Measurements from ENCODE around the gene CD320.
"Not testable (repeated sequence)": the region's sequence is repeated elsewhere in the genome, so short reads cannot be mapped to it uniquely, and the experiment has no call there.

Gene CD320

DNA sequence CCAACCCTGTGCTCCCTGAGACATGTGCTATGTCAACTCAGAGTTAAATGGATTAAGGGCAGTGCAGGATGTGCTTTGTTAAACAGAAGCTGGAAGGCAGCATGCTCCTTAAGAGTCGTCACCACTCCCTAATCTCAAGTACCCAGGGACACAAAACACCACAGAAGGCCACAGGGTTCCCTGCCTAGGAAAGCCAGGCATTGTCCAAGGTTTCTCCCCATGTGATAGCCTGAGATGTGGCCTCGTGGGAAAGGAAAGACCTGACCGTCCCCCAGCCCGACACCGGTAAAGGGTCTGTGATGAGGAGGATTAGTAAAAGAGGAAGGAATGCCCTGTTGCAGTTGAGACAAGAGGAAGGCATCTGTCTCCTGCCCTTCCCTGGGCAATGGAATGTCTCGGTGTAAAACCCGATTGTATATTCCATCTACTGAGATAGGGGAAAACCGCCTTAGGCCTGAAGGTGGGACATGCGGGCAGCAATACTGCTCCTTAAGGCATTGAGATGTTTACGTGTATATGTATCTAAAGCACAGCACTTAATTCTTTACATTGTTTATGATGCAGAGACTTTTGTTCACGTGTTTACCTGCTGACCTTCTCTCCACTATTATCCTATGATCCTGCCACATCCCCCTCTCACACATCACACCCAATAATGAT is 7.0 kb upstream of the CD320 start:
- DNase-seq; in situ Hi-C loops (cut with MboI; ENCODE audit: low pct_unique_long_range_greater_than_20kb, low sequenced_read_pairs): not testable (repeated sequence)

DNA sequence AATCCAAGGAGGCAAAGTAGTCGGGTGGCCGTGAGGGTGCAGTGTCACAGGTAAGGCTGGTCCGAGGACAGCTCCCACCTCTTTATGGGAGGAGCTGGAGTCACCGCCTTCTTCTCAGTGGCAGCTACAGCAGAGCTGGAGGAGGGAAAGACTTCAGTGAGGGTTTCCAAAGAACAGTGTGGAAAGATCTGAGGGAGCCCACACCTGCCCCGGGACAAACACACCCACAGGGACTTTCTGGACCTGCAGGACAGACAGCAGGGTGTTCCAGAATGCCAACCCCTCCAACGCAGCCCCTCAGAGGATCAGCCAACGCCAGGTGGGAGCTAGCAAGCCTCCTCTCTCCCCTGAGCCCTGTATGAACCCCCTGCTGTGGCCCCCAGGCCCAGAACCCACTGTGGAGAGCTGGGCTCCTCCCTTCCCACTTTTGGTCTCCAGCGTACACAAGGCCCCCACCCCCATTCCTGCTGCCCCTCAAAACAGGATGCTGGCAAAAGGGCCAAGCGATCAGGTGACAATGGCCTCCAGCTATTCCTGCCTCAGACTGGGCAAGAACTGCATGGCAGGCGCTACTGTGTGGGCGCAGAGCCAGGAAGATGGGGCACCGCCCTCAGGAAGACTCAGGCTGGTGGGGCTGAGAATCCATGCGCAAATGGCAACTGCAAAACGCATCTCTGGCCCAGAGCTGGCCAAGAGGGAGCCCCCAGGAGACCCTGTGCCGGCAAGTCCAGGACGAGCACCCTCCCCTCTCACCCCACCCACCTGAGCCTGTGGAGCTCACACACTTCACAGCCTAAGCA is 3.5 kb upstream of the CD320 start:
- in situ Hi-C loops (cut with MboI; ENCODE audit: low pct_unique_long_range_greater_than_20kb, low sequenced_read_pairs), result no loop called here
- no peak for DNase-seq

DNA sequence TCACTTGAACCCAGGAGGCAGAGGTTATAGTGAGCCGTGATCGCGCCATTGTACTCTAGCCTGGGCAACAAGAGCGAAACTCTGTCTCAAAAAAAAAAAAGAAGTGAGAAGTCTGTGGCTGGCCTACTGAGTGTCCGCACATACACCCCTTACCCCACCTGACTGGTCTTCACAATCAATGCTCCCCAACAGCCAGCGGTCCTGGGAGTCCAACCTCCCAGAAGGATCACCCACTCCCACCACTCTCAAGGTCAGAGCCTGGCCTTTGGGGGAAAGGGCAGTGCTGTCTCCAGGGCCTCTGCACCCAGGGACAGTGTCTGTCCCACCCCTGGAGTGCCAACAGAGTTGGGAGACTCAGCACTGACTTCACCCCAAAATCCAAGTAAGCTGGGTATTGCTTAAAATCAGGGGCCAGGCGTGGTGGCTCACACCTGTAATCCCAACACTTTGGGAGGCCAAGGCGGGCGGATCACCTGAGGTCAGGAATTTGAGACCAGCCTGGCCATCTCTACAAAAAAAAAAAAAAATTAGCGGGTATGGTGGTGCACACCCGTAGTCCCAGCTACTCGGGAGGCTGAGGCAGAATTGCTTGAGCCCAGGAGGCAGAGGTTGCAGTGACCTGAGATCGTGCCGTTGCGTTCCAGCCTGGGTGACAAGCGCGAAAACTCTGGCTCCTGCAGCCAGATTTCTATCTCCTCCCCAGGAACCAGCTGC is 2.3 kb upstream of the CD320 start:
- no peak for DNase-seq
- in situ Hi-C loops (cut with MboI; ENCODE audit: low pct_unique_long_range_greater_than_20kb, low sequenced_read_pairs), result no loop called here

- in situ Hi-C loops (cut with MboI; ENCODE audit: low pct_unique_long_range_greater_than_20kb, low sequenced_read_pairs), result no loop called here
- no peak for DNase-seq
These were observed 733 bp upstream of the CD320 start for GRCh38 chr19:8308891-8309291.

DNA sequence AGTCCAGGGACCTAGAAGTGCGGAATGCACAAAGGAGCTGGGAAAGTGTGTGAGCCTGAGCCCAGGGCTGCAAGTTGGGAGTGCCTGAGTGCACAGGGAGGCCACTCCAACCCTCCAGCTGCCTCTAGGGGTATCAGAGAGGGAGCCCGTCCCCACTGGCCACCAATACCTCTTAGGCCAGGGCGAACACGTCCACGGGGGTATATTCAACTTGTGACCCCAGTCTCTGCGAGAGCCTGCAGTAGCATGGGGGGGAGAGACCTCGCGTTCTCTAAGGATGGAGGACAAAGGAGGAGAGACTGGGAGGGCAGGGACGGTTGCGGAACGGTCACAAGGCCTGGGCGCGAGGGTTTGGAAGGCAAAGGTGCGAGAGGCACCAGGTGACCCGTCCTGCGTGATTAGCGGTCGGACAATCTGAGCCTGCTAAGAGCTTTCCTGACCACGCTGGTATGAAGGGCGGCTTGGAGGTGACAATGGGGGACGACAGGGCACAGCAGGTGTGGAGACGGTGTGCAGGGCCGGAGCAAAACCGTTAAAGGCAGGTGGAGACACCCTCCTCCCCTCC is 676 bp downstream of the CD320 start:
- in situ Hi-C loops (cut with MboI; ENCODE audit: low pct_unique_long_range_greater_than_20kb, low sequenced_read_pairs), result no loop called here
- DNase-seq, result no peak

- DNase-seq, result no peak
- in situ Hi-C loops (cut with MboI; ENCODE audit: low pct_unique_long_range_greater_than_20kb, low sequenced_read_pairs), result no loop called here
These were observed 1.7 kb downstream of the CD320 start for GRCh38 chr19:8306235-8307054.

GRCh38 chr19:8305798-8306197 is 2.4 kb downstream of the CD320 start:
- in situ Hi-C loops (cut with MboI; ENCODE audit: low pct_unique_long_range_greater_than_20kb, low sequenced_read_pairs), result no loop called here
- DNase-seq, result no peak

DNA sequence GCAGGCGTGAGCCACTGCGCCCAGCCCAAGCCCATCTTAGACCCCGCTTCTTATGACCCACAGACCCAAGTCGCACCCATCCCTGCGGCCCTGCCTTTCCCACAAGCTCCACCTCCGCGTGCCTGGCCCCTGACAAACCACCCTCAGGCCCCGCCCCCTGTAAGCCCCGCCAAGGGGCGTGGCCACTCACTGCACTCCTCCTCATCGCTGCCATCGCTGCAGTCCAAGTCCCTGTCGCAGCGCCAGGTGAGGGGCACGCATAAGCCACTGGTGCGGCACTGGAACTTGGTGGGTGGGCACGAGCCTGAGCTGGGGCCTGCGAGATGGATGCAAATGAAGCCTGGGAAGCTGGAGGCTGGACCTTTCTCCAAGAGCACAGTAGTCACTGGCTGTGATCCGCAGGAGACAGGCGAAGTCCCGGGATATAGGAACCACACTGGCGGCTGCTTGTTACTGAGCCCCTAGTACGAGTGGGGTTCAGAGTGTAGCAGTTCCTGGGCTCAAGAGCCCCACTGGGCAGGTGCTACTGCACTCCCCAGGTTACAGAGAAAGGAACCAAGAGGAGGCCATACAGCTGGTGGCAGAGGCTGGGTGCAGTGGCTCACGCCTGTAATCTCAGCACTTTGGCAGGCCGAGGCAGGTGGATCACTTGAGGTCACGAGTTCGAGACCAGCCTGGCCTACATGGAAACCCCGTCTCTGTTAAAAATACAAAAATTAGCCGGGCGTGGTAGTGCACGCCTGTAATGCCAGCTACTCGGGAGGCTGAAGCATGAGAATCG is 3.1 kb downstream of the CD320 start:
- in situ Hi-C loops (cut with MboI; ENCODE audit: low pct_unique_long_range_greater_than_20kb, low sequenced_read_pairs), result no loop called here
- no peak for DNase-seq

GRCh38 chr19:8302734-8303133 is 5.4 kb downstream of the CD320 start:
- in situ Hi-C loops (cut with MboI; ENCODE audit: low pct_unique_long_range_greater_than_20kb, low sequenced_read_pairs), result no loop called here
- DNase-seq, result no peak

DNA sequence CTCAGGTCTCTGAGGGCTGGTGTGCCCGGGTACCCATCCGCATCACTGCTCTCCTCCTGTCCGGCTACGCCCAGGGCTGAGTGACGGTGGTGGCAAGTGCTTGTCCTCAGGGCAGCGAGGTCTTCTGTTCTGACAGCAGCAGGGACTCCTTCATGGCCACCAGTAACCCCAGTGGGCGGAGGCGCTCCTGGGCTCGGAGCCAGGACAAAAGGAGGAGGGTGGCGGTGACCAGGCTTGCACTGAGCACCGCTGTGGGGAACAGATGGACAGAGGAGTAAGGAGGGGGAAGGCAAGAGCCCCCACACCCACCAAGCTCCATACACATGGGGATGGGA is 5.8 kb downstream of the CD320 start:
- DNase-seq, result no peak
- in situ Hi-C loops (cut with MboI; ENCODE audit: low pct_unique_long_range_greater_than_20kb, low sequenced_read_pairs), result no loop called here

- DNase-seq; in situ Hi-C loops (cut with MboI; ENCODE audit: low pct_unique_long_range_greater_than_20kb, low sequenced_read_pairs): not testable (repeated sequence)
These were observed 16.8 kb downstream of the CD320 start for GRCh38 chr19:8291337-8291736.

GRCh38 chr19:8276508-8276907 is 31.6 kb downstream of the CD320 start:
- in situ Hi-C loops (cut with MboI; ENCODE audit: low pct_unique_long_range_greater_than_20kb, low sequenced_read_pairs); DNase-seq: not testable (repeated sequence)

DNA sequence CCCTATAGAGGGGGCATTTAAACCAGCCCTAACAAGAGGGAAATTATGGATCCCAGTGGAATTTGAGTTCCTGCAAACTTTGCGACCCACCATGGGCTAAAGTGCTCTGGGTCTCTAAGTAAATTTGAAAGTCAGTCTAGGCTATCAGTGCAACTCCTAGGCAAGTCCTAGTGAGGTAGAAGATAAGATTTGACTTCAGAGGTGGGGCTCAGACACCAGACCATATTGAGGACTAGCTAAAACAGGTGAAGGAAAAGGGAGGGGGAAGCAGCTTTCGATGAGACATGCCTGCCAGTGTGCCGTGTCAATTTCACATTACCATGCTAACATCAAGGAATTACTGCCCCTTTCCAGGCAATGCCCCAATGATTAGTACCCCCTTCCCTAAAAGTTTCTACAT is 38.4 kb downstream of the CD320 start:
- no peak for DNase-seq
- in situ Hi-C loops (cut with MboI; ENCODE audit: low pct_unique_long_range_greater_than_20kb, low sequenced_read_pairs), result loop anchor here (25.0 kb wide), 1 partner anchor 107 kb away; no protein-coding TSS in a partner anchor

- in situ Hi-C loops (cut with MboI; ENCODE audit: low pct_unique_long_range_greater_than_20kb, low sequenced_read_pairs), result loop anchor here (25.0 kb wide), 1 partner anchor 104 kb away; no protein-coding TSS in a partner anchor
- DNase-seq, result no peak
These were observed 42.3 kb downstream of the CD320 start for GRCh38 chr19:8265872-8266271.

GRCh38 chr19:8264248-8264647 is 43.9 kb downstream of the CD320 start:
- in situ Hi-C loops (cut with MboI; ENCODE audit: low pct_unique_long_range_greater_than_20kb, low sequenced_read_pairs), result loop anchor here (25.0 kb wide), 1 partner anchor 102 kb away; no protein-coding TSS in a partner anchor
- not testable (repeated sequence) for DNase-seq

DNA sequence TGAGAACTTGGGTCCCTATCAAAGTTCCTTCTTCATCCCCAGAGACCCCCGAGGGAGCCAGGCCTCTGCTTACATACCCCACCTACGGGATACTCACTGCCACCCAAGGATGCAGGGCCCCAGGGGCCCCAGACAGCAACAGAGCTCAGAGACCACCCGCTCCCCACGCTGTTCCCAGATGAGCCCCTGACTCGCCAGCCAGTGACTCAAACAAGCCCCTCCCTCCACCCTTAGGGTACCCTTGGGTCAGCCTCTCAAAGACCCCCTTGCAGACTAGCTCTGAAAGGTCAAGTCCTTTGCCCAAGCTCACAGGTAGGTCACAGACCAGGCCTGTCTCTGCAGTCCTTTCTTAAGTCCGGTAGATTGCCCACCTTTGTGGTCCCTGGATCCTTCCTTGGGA is 45.7 kb downstream of the CD320 start:
- no peak for DNase-seq
- in situ Hi-C loops (cut with MboI; ENCODE audit: low pct_unique_long_range_greater_than_20kb, low sequenced_read_pairs), result loop anchor here (25.0 kb wide), 1 partner anchor 100 kb away; no protein-coding TSS in a partner anchor

DNA sequence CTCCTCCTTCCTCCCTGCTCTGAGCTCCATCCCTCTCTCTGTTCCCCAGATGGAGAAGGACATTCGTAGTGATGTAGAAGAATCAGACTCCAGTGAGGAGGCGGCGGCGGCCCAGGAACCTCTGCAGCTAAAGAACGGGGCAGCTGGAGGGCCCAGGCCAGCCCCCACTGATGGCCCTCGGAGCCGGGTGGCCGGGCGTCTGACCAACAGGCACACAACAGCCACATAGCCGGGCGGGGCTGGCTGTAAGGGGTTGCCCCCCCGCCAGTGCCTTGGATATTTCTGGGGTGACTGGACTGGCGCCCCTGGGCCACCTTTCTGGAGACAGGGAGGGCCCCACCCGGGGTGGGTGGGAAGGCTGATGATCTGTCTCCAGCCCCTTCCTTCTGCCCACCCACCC is 46.3 kb downstream of the CD320 start:
- no peak for DNase-seq
- in situ Hi-C loops (cut with MboI; ENCODE audit: low pct_unique_long_range_greater_than_20kb, low sequenced_read_pairs), result loop anchor here (25.0 kb wide), 1 partner anchor 100 kb away; no protein-coding TSS in a partner anchor

DNA sequence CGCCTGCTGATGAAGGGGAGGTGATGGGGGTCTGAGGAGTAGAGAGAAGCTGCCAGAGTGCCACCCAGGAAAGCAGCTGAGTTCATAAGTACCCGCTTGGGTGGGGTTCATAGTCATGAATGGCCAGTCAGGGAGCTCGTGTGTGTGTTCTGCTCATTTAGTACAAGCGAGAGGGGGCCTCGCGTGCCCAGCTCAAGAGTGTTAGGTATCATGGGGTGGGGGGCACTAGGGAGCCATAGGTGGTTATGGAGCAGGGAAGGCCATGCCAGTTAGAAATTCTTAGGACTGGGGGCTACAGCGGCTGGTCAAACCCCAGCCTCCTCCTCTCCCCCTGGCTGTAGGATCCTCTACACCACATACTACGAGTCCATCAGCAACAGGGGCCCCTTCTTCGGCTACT is 46.8 kb downstream of the CD320 start:
- in situ Hi-C loops (cut with MboI; ENCODE audit: low pct_unique_long_range_greater_than_20kb, low sequenced_read_pairs), result loop anchor here (25.0 kb wide), 1 partner anchor 99 kb away; no protein-coding TSS in a partner anchor
- DNase-seq, result no peak

All from KBM-7 (cell line).